ENCODE measurements around the gene YOD1.
A peak's percentile ranks its signal among the peaks of the same experiment; 100 is the strongest.

YOD1 gene

DNA sequence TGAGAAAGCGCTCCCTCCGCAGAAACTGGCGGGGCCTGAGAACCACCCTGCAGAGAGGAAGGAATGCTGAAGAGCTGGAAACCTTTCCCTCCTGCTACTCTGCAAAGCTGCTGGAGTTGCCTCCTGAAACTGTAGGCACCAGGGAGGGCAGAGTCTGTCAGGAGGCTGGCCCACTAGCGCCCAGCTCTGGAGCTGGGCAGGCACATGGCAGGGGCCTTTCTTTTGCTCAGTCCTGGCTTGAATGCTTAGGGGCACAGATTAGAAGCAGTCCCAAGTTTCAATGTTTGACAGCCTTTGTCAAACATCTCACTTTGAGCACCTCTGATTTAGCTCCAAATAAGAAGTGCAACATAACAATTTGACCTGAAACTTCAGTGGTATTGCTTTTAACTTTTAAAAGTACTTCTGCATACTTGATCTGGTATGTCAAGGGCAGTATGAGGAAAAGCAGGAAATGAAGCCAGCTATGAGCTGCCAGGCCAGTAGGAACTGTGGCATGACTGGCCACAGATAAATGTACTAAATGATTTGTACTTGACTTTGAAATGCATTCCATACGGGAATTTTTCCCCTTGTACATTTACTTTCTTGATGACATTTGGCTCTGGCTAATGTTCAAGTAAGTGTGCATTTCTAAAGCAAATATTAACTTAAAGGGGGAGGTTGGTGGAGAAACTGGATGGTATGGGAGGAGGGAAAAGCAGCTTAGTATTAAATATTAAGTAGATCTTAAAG is 25.7 kb downstream of the YOD1 start:
- DNase-seq (ENCODE audit: low spot score) = peak; percentile 63

DNA sequence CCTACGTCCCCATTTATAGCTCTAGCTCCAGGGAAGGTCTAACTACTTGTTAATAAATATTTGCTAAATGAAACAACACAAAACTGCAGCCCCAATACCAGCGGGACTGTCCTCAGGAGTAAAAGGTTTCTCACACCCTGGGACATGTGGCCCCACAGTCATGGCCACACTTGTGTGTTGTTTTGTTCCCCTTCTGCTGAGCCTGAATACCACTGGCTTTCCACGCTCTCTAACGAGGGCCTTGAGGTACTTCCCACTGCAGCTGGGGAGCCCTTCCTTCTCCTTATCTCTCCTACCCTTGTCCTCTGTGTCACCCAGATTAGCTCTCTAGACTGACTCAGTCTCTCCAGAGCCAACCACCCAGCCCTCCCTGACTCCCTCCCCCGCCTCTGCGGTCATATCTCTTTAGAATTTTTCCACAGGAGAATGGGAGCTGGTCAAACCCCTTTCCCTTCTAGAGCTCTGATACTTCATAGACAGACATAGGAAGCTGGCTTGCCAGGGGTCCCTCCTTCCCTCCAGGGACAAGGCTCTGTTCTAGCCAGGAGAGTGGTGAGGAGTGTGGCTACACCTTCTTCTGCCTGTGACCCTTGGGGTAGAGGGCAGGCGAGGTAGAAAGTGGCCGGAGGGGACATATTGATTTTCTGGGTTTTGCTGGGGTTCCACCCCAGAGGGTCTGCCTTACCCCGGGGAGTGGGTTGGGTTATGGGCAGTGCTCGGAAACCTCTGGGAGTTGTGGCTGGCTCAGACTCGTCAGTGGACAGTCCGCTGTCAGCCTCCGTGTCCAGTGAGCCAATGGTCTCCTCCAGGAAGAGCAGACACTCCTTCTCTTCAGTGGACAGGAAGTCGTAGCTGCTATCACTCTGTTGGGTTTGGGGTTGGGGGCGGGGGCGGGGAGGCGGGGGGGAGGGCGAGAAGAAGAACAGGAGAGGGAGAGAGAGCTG is 26.5 kb downstream of the YOD1 start:
- peak; percentile 63 for DNase-seq (ENCODE audit: low spot score)

DNA sequence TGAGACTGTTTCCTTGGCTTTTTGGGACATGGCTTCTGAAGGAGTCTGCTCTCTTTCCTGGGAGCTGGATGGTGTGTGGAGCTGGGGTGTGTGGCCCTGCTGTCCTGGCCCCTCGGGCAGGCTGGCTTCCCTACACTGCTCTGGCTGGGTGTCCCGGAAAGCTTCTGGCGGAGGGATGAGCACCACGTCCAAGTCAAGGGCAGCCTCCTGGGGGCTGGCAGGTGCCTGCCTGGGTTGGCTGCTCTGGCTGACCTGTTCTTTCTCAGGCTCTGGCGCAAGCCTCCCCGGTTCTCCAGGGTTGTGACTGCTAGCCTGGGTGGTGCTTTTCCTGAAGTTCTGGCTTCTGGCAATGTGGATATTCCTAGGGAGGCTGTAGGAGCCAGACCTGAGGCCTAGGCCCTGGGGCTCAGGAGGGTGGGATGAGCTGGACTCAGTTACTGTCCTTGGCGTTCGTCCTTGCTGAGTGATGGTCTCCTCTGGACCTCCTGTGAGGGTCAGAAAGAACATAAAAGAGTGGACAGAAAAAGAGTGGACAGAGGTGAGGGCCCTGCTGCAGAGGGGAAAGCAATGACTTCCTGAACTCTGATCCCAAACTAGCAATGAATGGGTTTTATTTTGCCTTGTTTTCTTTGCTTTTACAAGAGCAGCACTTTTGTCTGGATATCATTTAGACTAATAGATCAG is 27.9 kb downstream of the YOD1 start:
- no peak for DNase-seq (ENCODE audit: low spot score)

- DNase-seq (ENCODE audit: low spot score) = no peak
Measured at GRCh38 chr1:207021876-207022596, 29.0 kb downstream of the YOD1 start.

DNA sequence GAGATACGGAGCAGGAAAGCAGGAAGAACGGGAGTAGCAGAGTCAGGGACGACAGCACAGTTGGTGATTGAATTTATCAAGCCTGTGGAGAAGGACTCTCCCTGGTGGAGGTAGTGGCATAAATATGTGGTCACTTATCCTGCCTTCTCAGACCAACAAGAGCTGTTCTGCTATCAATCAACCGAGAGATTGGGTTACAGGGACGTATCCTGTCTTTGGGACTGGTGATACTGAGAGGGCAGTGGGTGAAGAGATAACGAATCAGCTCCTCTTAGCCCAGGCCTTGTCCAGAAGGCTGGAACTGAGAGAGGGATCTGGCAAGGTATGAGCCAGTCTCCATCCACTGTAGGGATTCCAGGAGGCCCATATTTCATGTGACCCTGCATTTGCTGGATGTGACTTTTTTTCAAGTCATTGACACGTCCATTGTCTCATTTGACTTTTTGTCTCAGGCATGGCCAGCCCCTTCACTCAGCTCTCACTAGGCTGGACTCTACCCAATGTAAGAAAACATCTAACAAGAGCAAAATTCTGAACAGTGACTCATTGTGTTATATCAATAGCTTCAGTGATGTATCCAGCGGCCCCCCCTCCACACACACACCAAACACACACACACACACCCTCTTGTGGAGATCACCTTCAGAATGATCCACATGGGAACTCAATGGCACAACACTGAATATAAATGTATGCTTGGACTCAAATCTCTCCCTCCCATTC is 29.7 kb downstream of the YOD1 start:
- DNase-seq (ENCODE audit: low spot score) = no peak

- DNase-seq (ENCODE audit: low spot score) = no peak
Measured at GRCh38 chr1:207020709-207021107, 30.3 kb downstream of the YOD1 start.

GRCh38 chr1:207020065-207020708 is 30.8 kb downstream of the YOD1 start:
- no peak for DNase-seq (ENCODE audit: low spot score)

DNA sequence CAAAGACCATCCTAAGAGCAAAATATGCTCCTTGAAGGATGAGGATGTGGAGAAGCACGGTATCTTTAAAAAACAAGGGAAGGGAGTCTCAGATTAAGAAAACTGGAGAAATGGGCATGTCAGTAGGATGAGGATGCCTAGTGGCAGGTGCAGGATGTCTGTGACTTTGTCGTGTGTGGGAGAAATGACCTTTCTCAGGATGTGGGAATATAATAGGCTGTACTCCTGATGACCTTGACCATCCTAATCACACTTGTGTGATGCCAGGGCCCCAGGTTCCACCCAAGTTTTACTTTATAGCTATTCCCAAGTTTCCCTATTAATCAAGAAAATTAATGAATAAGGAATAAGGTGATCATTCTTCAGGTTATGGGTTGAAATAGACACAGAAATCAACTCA is 31.3 kb downstream of the YOD1 start:
- DNase-seq (ENCODE audit: low spot score) = no peak

- no peak for DNase-seq (ENCODE audit: low spot score)
Measured at GRCh38 chr1:207019161-207019560, 31.8 kb downstream of the YOD1 start.

GRCh38 chr1:207018707-207019106 is 32.3 kb downstream of the YOD1 start:
- DNase-seq (ENCODE audit: low spot score) = no peak

- no peak for DNase-seq (ENCODE audit: low spot score)
Measured at GRCh38 chr1:207017615-207018559, 33.1 kb downstream of the YOD1 start.

GRCh38 chr1:207015791-207016190 is 35.2 kb downstream of the YOD1 start:
- DNase-seq (ENCODE audit: low spot score) = no peak

DNA sequence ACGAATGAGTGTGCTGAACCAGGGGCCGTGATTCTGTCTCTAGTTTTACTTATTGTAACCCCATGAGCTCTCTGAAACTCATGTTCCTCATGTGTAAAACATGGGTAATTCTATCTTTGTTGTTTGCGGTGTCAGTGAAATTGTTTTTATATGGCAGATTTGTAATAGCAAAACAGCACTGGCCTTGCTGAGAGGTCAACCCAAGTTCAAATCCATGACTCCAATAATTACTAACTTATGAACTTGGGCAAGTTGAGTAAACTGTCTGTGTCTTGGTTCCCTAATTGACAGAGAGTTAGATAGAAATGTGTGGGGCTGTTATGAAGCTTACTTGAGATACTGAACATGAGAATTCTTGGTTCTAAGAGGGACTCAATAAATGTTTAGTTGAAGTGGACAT is 36.3 kb downstream of the YOD1 start:
- no peak for DNase-seq (ENCODE audit: low spot score)

- DNase-seq (ENCODE audit: low spot score) = no peak
Measured at GRCh38 chr1:207013321-207014085, 37.5 kb downstream of the YOD1 start.

DNA sequence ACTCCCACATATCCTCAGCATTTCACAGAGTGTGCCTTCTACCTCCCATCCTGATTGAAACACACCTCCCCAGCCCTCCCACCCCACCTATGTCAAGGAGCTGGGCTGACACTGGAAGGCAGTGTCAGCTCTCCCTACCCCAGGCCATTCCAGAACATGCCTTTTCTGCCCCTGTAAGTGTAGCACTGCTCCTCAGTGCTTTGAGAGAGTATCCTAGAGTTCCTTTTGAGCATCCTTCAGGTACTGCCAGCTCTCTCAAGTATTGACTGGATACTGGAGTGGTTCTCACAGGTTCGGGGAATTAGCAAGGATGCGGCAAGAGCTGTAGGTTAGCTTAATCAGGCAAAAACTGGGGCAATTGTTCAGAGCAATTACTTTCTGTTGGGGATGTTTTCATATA is 40.3 kb downstream of the YOD1 start:
- DNase-seq (ENCODE audit: low spot score) = no peak

GRCh38 chr1:207009945-207010344 is 41.1 kb downstream of the YOD1 start:
- no peak for DNase-seq (ENCODE audit: low spot score)

- no peak for DNase-seq (ENCODE audit: low spot score)
Measured at GRCh38 chr1:207009182-207009850, 41.7 kb downstream of the YOD1 start.

DNA sequence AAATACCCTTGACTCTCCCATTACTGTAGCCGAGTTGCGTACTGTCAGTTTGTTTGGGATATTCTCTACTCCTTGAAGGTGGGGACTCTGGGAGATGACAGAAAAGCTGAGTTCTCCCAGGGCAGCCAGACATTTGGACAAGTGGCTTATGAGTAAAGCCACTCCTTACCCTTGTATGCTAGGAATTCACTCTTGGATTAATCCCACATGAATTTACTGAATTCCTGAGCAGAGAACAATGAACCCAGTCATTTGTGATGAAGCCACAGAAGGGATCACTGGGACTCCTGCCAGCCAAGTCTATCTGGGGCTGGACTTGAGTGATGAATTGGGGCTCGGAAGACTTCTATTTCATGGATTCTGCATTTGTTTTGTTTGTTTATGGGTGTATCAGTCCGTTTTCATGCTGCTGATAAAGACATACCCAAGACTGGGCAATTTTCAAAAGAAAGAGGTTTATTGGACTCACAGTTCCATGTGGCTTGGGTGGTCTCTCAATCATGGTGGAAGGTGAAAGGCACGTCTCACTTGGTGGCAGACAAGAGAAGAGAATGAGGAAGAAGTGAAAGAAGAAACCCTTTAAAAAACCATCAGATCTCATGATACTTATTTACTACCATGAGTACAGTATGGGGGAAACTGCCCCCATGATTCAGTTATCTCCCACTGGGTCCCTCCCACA is 43.5 kb downstream of the YOD1 start:
- peak; percentile 76 for DNase-seq (ENCODE audit: low spot score)
